HG03571 (cell line): Measurements from ENCODE around the gene ANKRD20A1.
"Not testable (repeated sequence)": the region's sequence is repeated elsewhere in the genome, so short reads cannot be mapped to it uniquely, and the experiment has no call there.

Experiments
- ATAC-seq: cut with Tn5 transposase; IDR thresholded peaks from one replicate; pipeline ENCODE4 v1.9.1; 2021; ENCODE audit not compliant: unreplicated experiment

The ANKRD20A1 gene

GRCh38 chr9:67858871-67859270 is at the start of gene ANKRD20A1:
Gene ANKRD20A1, plus strand, starts transcription at chr9:67858931. Its CDS starts 496 bp downstream, at chr9:67859427.
- not testable (repeated sequence) for ATAC-seq

DNA sequence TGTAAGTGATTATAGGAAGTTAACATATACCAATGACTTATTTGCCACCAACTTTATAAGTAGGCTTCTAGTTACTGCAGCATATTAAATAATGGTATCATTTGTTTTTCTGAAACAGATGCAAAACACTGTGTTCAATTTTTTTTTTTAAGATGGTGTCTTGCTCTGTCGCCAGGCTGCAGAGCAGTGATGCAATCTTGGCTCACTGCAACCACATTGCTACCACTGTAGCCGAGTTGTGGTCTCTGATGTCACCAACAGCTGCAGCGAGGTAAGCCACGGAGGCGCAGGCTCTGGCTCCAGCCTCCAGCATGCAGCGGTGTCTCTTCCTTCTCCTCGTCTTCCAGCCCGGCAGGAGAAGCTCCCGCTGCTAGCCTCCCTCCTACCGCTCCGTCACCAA is 26.6 kb upstream of the ANKRD20A1 start:
- not testable (repeated sequence) for ATAC-seq
